Measurements from ENCODE around the gene CAMK2N2. TPM values are rescaled to one million over a fixed set of nuclear protein-coding genes. Genes with fewer than 3 reads are reported as not detected.

Gene CAMK2N2
- total RNA-seq, 2 donors from 2014 or later, result 0.19 TPM; not detected in 1

DNA sequence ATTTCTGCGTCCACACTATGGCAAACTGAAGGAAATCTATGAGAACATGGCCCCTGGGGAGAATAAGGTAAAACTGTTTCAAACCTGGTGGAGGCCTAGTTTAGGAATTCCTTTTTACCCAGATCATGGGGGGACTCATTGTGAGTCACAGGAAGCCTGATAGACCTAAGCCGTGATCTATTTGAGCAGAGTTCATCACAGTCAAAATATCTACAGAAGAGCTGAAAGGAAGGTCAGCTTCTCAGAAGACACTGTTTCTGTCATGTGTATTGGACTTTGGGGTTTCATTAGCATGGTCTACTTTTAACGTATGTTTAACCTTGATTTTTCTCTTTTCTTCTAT is 39.0 kb upstream of the CAMK2N2 start:
- Histone ChIP-seq H3K9me3 (no peaks in the 10 kb centered on the region), H3K27ac (no peak overlapping the region), H3K4me1 (peaks cover 9% of the 10 kb centered on the region), H3K36me3 (peaks cover 34% of the 10 kb centered on the region), H3K9ac (ENCODE audit: low read depth in 2 of 2, low read length in 2 of 2) (peak overlapping the region in 1 of 2 donors; percentile 84), H3K4me3 (no peak overlapping the region), H3K27me3 (no peaks in the 10 kb centered on the region)
- intact Hi-C loops (cut with DNase I), result no loop called here
- no peak for DNase-seq
- TF ChIP-seq, protein P1, sequence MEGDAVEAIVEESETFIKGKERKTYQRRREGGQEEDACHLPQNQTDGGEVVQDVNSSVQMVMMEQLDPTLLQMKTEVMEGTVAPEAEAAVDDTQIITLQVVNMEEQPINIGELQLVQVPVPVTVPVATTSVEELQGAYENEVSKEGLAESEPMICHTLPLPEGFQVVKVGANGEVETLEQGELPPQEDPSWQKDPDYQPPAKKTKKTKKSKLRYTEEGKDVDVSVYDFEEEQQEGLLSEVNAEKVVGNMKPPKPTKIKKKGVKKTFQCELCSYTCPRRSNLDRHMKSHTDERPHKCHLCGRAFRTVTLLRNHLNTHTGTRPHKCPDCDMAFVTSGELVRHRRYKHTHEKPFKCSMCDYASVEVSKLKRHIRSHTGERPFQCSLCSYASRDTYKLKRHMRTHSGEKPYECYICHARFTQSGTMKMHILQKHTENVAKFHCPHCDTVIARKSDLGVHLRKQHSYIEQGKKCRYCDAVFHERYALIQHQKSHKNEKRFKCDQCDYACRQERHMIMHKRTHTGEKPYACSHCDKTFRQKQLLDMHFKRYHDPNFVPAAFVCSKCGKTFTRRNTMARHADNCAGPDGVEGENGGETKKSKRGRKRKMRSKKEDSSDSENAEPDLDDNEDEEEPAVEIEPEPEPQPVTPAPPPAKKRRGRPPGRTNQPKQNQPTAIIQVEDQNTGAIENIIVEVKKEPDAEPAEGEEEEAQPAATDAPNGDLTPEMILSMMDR (IDR thresholded peaks at IDR 0.05), result no peak

DNA sequence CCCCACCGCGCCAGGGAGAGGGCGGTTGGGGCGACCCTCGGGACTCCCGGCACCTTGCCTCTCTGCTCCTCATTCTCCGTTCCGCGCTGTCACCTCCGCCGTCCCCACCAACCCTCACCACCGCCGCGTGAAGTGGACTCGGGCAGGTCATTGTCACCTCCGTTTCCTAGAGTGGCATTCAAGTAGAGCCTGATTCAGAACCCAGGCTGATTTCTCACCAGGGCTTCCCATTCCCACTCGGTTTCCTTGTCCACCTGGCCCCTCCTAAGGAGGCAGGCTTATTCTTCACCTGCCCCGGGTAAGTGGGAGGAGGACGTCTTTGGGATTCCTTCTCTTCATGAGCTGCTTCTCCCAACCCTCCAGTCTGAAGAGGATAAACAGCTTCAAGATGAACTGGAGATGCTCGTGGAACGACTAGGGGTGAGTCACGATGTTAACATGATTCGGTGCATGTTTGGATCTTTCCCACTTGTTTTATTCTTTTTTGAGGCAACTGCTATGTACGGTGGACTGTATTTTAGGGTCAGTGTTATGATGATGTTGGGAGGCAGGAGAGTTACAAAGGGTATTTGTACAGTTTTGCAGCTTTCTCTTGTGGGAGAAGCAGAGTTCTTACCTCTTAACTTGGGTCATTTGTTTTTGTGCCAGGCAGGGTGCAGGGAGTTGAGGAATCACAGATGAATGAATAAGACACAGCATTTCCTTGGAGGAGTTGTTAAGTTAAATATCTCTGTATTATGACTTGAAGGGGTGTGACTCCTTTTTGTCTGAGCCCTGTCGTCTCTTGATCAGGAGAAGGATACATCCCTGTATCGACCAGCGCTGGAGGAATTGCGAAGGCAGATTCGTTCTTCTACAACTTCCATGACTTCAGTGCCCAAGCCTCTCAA is 38.4 kb upstream of the CAMK2N2 start:
- intact Hi-C loops (cut with DNase I), result no loop called here
- Histone ChIP-seq H3K4me1 (peaks cover 9% of the 10 kb centered on the region), H3K27me3 (no peaks in the 10 kb centered on the region), H3K9ac (ENCODE audit: low read depth in 2 of 2, low read length in 2 of 2) (peak overlapping the region; percentile 84 to 86), H3K9me3 (no peaks in the 10 kb centered on the region), H3K27ac (peak overlapping the region; percentile 9), H3K36me3 (peaks cover 31% of the 10 kb centered on the region), H3K4me3 (peak overlapping the region; percentile 79)
- DNase-seq, result no peak
- TF ChIP-seq, protein P1 (IDR thresholded peaks at IDR 0.05), result no peak

DNA sequence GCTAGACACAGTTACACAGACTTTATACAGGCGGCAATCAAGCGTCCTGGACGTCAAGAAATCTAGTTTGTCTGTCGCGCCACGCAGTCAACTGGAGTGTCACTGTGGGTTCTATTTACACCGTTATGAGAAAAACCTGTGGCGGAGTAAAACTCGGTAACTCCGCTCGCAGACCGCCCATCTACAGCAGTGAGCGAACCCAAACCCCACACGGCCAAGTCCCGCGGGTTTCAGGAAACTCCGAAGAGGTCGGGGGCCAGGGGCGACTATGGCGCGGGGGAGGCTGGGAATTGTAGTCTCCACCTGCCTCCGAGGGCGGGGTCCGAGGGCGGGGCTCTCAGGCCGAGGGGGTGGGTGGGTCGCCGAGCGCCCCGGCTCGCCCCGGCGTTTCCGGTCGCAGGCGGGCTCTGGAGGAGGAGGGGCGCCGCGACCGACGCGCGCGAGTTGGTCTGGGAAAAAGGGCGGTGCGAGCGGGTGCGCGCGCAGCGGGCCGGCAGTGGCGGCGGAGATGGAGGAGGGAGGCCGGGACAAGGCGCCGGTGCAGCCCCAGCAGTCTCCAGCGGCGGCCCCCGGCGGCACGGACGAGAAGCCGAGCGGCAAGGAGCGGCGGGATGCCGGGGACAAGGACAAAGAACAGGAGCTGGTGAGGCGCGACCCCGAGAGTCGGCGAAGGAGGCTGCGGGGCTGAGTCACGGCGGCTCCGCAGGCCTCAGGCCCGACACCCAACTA is 37.6 kb upstream of the CAMK2N2 start, which contains the start of gene PSMD2:
Gene PSMD2 (plus strand): TSS at position 483 of the 729 bp plus-strand sequence. CDS start 26 bp downstream, at position 509.
- Histone ChIP-seq H3K9me3 (no peaks in the 10 kb centered on the region), H3K27ac (peak within 1 kb of the TSS; percentile 75), H3K9ac (ENCODE audit: low read depth in 2 of 2, low read length in 2 of 2) (peak within 1 kb of the TSS; percentile 84 to 86), H3K4me3 (peak within 1 kb of the TSS; percentile 79), H3K27me3 (no peaks in the 10 kb centered on the region), H3K36me3 (peaks cover 24% of the 10 kb centered on the region), H3K4me1 (peaks cover 9% of the 10 kb centered on the region)
- peak; percentile 98 for DNase-seq
- TF ChIP-seq, protein P1 (IDR thresholded peaks at IDR 0.05), result no peak
- intact Hi-C loops (cut with DNase I), result no loop called here

DNA sequence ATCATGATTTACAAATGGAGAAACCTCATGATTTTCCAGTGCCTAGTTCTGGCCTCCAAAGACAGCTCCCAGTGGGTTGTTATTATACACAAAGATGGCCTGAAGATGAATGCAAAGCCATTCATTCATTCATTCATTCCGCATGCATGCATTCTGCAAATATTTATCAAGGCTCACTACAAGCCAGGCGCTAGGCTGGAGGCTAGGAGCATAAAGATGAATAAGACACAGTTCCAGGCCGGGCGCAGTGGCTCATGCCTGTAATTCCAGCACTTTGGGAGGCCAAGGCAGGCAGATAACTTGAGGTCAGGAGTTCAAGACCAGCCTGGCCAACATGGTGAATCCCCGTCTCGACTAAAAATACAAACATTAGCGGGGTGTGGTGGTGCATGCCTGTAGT is 35.3 kb upstream of the CAMK2N2 start:
- Histone ChIP-seq H3K4me1 (peaks cover 9% of the 10 kb centered on the region), H3K9ac (ENCODE audit: low read depth in 2 of 2, low read length in 2 of 2) (no peak overlapping the region), H3K4me3 (no peak overlapping the region), H3K36me3 (peaks cover 11% of the 10 kb centered on the region), H3K27me3 (no peaks in the 10 kb centered on the region), H3K9me3 (no peaks in the 10 kb centered on the region), H3K27ac (no peak overlapping the region)
- intact Hi-C loops (cut with DNase I), result no loop called here
- TF ChIP-seq, protein P1 (IDR thresholded peaks at IDR 0.05), result no peak
- no peak for DNase-seq

DNA sequence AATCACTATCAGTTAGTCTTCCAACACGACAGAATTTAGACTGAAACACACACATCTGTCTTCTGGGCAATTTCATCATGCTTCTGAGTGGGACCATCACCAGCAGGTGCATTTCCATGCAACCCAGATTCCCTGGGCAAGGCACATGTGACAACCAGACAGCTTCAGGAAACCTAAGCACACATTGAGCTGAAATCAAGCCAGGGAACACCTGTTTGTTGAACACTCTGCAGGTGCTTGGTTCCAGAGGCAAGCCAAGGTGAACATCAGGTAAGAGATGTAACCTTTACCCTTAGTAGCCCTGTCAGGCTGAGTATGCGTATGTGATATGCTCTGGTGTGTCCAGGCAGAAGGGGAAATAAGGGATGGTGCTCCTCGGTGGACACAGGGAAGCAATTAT is 34.4 kb upstream of the CAMK2N2 start:
- H3K4me3 ChIP-seq, result no peak overlapping the region
- TF ChIP-seq, protein P1 (IDR thresholded peaks at IDR 0.05), result no peak
- no peak for DNase-seq
- no peaks in the 10 kb centered on the region for H3K9me3 ChIP-seq
- H3K27ac ChIP-seq, result no peak overlapping the region
- intact Hi-C loops (cut with DNase I), result no loop called here
- H3K27me3 ChIP-seq, result no peaks in the 10 kb centered on the region
- no peak overlapping the region for H3K9ac ChIP-seq (ENCODE audit: low read depth in 2 of 2, low read length in 2 of 2)
- peaks cover 2% of the 10 kb centered on the region for H3K36me3 ChIP-seq
- peaks cover 9% of the 10 kb centered on the region for H3K4me1 ChIP-seq

Measured in colonic mucosa (tissue), 4 donors.